IMR-90 (cell line): Measurements from ENCODE around the gene TNNT1. TPM values are rescaled to one million over a fixed set of nuclear protein-coding genes. Genes with fewer than 3 reads are reported as not detected.
A peak's percentile ranks its signal among the peaks of the same experiment; 100 is the strongest.

Experiments
- ATAC-seq: fragments of 200-7000 bp; cut with Tn5 transposase; 2 replicates; pipeline ENCODE4 v1.9.1; 2020; ENCODE audit warnings: low read depth, mild to moderate bottlenecking, moderate library complexity
- BruUV-seq: library from RNA; stranded (reverse); fragments of 400-500 nt; replicated peaks from 2 replicates; lab custom pipeline; 2021; lab: Mats Ljungman, UMichigan
- CTCF ChIA-PET: fragments of 300-600 bp; formaldehyde crosslinking; extraction: SDS; loops from one replicate; lab custom pipeline; 2021; ENCODE audit warnings: antibody characterized with exemption; lab: Yijun Ruan, JAX
- POLR2A ChIA-PET: fragments of 300-600 bp; sonication (Branson Sonifier 250); formaldehyde crosslinking; loops from one replicate; lab custom pipeline; 2022; ENCODE audit warnings: antibody characterized with exemption; ENCODE audit not compliant: unreplicated experiment; lab: Charles Lee
- DNase-seq: peaks from one replicate; pipeline ENCODE4 v3.0.0; 2013
- H2AFZ ChIP-seq: replicated peaks from 2 replicates; pipeline ENCODE3; 2013; ENCODE audit warnings: low read length, mild to moderate bottlenecking; ENCODE audit not compliant: poor library complexity
- H2AK5ac ChIP-seq: 2 replicates; pipeline ENCODE4 v1.6.1; 2013; ENCODE audit warnings: low read depth, low read length, inconsistent platforms
- H2AK9ac ChIP-seq: replicated peaks from 2 replicates; pipeline ENCODE3; 2013; ENCODE audit warnings: mild to moderate bottlenecking, low read depth, low read length, moderate library complexity; ENCODE audit not compliant: poor library complexity
- H2BK120ac ChIP-seq: 2 replicates; pipeline ENCODE4 v1.6.1; 2013; ENCODE audit warnings: low read depth, low read length, inconsistent platforms
- H2BK15ac ChIP-seq: 3 replicates; pipeline ENCODE4 v1.6.1; 2013; ENCODE audit warnings: low read depth, low read length, inconsistent platforms
- H2BK20ac ChIP-seq: 2 replicates; pipeline ENCODE4 v1.6.1; 2013; ENCODE audit warnings: low read depth, mild to moderate bottlenecking, inconsistent platforms, low read length, moderate library complexity
- H2BK5ac ChIP-seq: 2 replicates; pipeline ENCODE4 v1.6.1; 2013; ENCODE audit warnings: mild to moderate bottlenecking, low read depth, low read length, inconsistent platforms; ENCODE audit not compliant: poor library complexity, severe bottlenecking
- H3K14ac ChIP-seq: replicated peaks from 2 replicates; pipeline ENCODE4 v1.6.1; 2013; ENCODE audit warnings: low read depth, low read length, inconsistent platforms
- H3K18ac ChIP-seq: 2 replicates; pipeline ENCODE4 v1.6.1; 2013; ENCODE audit warnings: low read depth, low read length, control low read depth
- H3K23ac ChIP-seq: 2 replicates; pipeline ENCODE4 v1.6.1; 2013; ENCODE audit warnings: low read depth, low read length, inconsistent platforms
- H3K27ac ChIP-seq: 2 replicates; pipeline ENCODE4 v1.5.1; 2013; ENCODE audit warnings: mild to moderate bottlenecking, control low read depth, low read length; ENCODE audit not compliant: insufficient read depth
- H3K27me3 ChIP-seq: 2 replicates; pipeline ENCODE4 v1.6.1; 2013; ENCODE audit warnings: low read length; ENCODE audit not compliant: control insufficient read depth, insufficient read depth
- H3K36me3 ChIP-seq: 2 replicates; pipeline ENCODE4 v1.6.1; 2013; ENCODE audit warnings: low read length, mixed read lengths; ENCODE audit not compliant: control insufficient read depth, insufficient read depth
- H3K4ac ChIP-seq: 2 replicates; pipeline ENCODE4 v1.6.1; 2013; ENCODE audit warnings: low read depth, low read length, inconsistent platforms
- H3K4me1 ChIP-seq: 2 replicates; pipeline ENCODE4 v1.6.1; 2013; ENCODE audit warnings: low read length, mixed read lengths; ENCODE audit not compliant: control insufficient read depth, insufficient read depth
- H3K4me2 ChIP-seq: 2 replicates; pipeline ENCODE4 v1.6.1; 2013; ENCODE audit warnings: low read depth, mild to moderate bottlenecking, control low read depth, low read length, moderate library complexity
- H3K4me3 ChIP-seq: 2 replicates; pipeline ENCODE4 v1.5.1; 2013; ENCODE audit warnings: low read depth, mild to moderate bottlenecking, control low read depth, low read length, moderate library complexity; ENCODE audit not compliant: insufficient read depth
- H3K56ac ChIP-seq: 2 replicates; pipeline ENCODE4 v1.6.1; 2013; ENCODE audit warnings: low read length, inconsistent platforms; ENCODE audit not compliant: insufficient read depth; ENCODE audit errors: extremely low read depth
- H3K79me1 ChIP-seq, 2 experiments: 2 replicates each; pipeline ENCODE4 v1.6.1; 2013; ENCODE audit warnings: low read length in 2 of 2, inconsistent platforms in 1 of 2, low read depth in 1 of 2
- H3K9ac ChIP-seq: 2 replicates; pipeline ENCODE4 v1.6.1; 2013; ENCODE audit warnings: low read depth, low read length, control low read depth
- H3K9me1 ChIP-seq: 2 replicates; pipeline ENCODE4 v1.6.1; 2013; ENCODE audit warnings: low read length, inconsistent platforms; ENCODE audit not compliant: insufficient read depth
- H3K9me3 ChIP-seq: 2 replicates; pipeline ENCODE4 v1.6.1; 2013; ENCODE audit warnings: low read length; ENCODE audit not compliant: control insufficient read depth, insufficient read depth
- H4K20me1 ChIP-seq: 2 replicates; pipeline ENCODE4 v1.6.1; 2013; ENCODE audit warnings: low read length, inconsistent platforms; ENCODE audit not compliant: insufficient read depth
- H4K5ac ChIP-seq: 2 replicates; pipeline ENCODE4 v1.6.1; 2013; ENCODE audit warnings: mild to moderate bottlenecking, low read depth, low read length, control low read depth
- H4K8ac ChIP-seq, 2 experiments: 2 replicates each; pipeline ENCODE4 v1.6.1; 2013; ENCODE audit warnings: low read depth in 2 of 2, low read length in 2 of 2, control low read depth in 1 of 2, inconsistent platforms in 1 of 2
- H4K91ac ChIP-seq: 2 replicates; pipeline ENCODE4 v1.6.1; 2013; ENCODE audit warnings: low read depth, low read length, inconsistent platforms; ENCODE audit not compliant: insufficient read depth
- BHLHE40 ChIP-seq: fragments of 150-350 bp; IDR thresholded peaks from 2 replicates; pipeline ENCODE4 v1.6.1; 2016; ENCODE audit warnings: mild to moderate bottlenecking, low read depth, low read length
- CEBPB ChIP-seq: IDR thresholded peaks from 2 replicates; pipeline ENCODE4 v1.6.1; 2012; ENCODE audit warnings: low read depth, low read length, improper control_type of control experiment
- CHD1 ChIP-seq: IDR thresholded peaks from 2 replicates; pipeline ENCODE4 v1.6.1; 2012; ENCODE audit warnings: low read depth, low read length, improper control_type of control experiment
- FOS ChIP-seq: fragments of 150-350 bp; IDR thresholded peaks from 2 replicates; pipeline ENCODE4 v1.6.1; 2016; ENCODE audit warnings: low read depth, low read length
- MAFK ChIP-seq: IDR thresholded peaks from 2 replicates; pipeline ENCODE4 v1.6.1; 2012; ENCODE audit warnings: low read depth, low read length, improper control_type of control experiment
- MAZ ChIP-seq: IDR thresholded peaks from 2 replicates; pipeline ENCODE4 v1.6.1; 2012; ENCODE audit warnings: low read depth, mild to moderate bottlenecking, low read length, improper control_type of control experiment, moderate library complexity, borderline replicate concordance
- MXI1 ChIP-seq: IDR thresholded peaks from 2 replicates; pipeline ENCODE4 v1.6.1; 2012; ENCODE audit warnings: low read depth, mild to moderate bottlenecking, low read length, moderate library complexity, borderline replicate concordance
- NFE2L2 ChIP-seq: fragments of 150-350 bp; IDR thresholded peaks from 2 replicates; pipeline ENCODE4 v1.6.1; 2016; ENCODE audit warnings: low read depth, mild to moderate bottlenecking, low read length
- POLR2A ChIP-seq: IDR thresholded peaks from 2 replicates; pipeline ENCODE4 v1.6.1; 2012; ENCODE audit warnings: mild to moderate bottlenecking, low read depth, low read length
- RAD21 ChIP-seq: IDR thresholded peaks from 2 replicates; pipeline ENCODE4 v1.6.1; 2012; ENCODE audit warnings: low read length, improper control_type of control experiment
- RCOR1 ChIP-seq: IDR thresholded peaks from 2 replicates; pipeline ENCODE4 v1.6.1; 2012; ENCODE audit warnings: mild to moderate bottlenecking, low read length, improper control_type of control experiment; ENCODE audit not compliant: insufficient replicate concordance
- RFX5 ChIP-seq: IDR thresholded peaks from 2 replicates; pipeline ENCODE4 v1.8.0; 2012; ENCODE audit warnings: low read depth, mild to moderate bottlenecking, low read length, moderate library complexity
- SMC3 ChIP-seq: fragments of 150-350 bp; IDR thresholded peaks from 2 replicates; pipeline ENCODE4 v1.6.1; 2016; ENCODE audit warnings: low read depth, mild to moderate bottlenecking, antibody characterized with exemption, low read length, moderate library complexity
- WGBS, 2 experiments: methylation state at CpG; one replicate each; pipeline versions ENCODE4 v1.1.5 to v1.1.7; 2013; ENCODE audit warnings: missing lambda C conversion rate in 2 of 2; ENCODE audit not compliant: insufficient read length in 1 of 2; ENCODE audit errors: extremely low coverage in 2 of 2; 5-methylcytosine and 5-hydroxymethylcytosine counted together
- dilution Hi-C: fragments of 300-500 bp; cut with HindIII; formaldehyde crosslinking; loops from one replicate; pipeline ENCODE4 v1.14.3; 2018; ENCODE audit warnings: low sequenced_read_pairs; ENCODE audit not compliant: unreplicated experiment
- in situ Hi-C: fragments of 300-500 bp; cut with MboI; formaldehyde crosslinking; loops from 3 replicates; pipeline ENCODE4 v1.14.3; 2019; ENCODE audit warnings: low sequenced_read_pairs, inconsistent platforms, mixed read lengths
- intact Hi-C: fragments of 100-400 bp; cut with micrococcal nuclease; formaldehyde crosslinking; loops from 2 replicates; pipeline ENCODE4 v1.10.0; 2022
- polyA plus RNA-seq, 3 experiments: library from polyadenylated mRNA; depleted of rRNA; stranded (reverse); fragments of >200 nt; gene quantifications; 2 replicates each; pipeline ENCODE4 v1.2.3, GENCODE V29; 2012; ENCODE audit warnings: low replicate concordance in 1 of 3
- total RNA-seq: library from RNA; depleted of rRNA; stranded (reverse); fragments of >200 nt; gene quantifications from 2 replicates; pipeline ENCODE4 v1.2.3, GENCODE V29; 2012
- TF ChIP-seq, protein P1 (sequence below): fragments of 150-350 bp; IDR thresholded peaks from 2 replicates; pipeline ENCODE4 v1.6.1; 2017; ENCODE audit warnings: mild to moderate bottlenecking, antibody characterized with exemption, low read length, low read depth
- TF ChIP-seq, protein P2 (sequence below): fragments of 150-350 bp; IDR thresholded peaks from 2 replicates; pipeline ENCODE4 v1.6.1; 2016; ENCODE audit warnings: low read depth, mild to moderate bottlenecking, low read length, moderate library complexity, borderline replicate concordance
- TF ChIP-seq, protein P3 (sequence below): conservative IDR thresholded peaks from 2 replicates; pipeline ENCODE4 v1.5.1; 2012; ENCODE audit warnings: mild to moderate bottlenecking, low read depth, low read length, improper control_type of control experiment

TNNT1 gene
- total and polyA plus RNA-seq, 2 of the 4 experiments (the other 2 are of a cell fraction), result 1.3 to 2.6 TPM

DNA sequence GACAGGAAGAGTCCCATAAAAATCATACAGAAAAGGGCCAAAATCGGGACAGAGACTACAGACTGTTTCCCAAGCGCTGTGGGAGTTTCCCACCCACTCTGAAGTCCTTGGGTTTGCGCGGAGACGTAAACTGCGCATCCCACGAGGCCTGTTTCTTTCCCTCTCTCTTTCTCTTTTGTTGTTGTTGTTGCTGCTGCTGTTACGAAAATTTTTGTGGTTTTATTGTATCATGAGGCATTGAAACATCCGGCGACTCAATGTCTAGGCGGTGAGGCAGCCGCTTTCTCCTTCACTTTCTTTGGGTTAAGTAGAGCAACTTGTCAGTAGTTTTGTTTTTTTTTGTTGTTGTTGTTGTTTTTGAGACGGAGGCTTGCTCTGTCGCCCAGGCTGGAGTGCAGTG lies 30.0 kb downstream of the TNNT1 start:
- ATAC-seq, result no peak
- no peak for TF ChIP-seq CEBPB
- TF ChIP-seq MAFK, result no peak
- no peak for TF ChIP-seq SMC3
- TF ChIP-seq CHD1, result no peak
- TF ChIP-seq, protein P1, sequence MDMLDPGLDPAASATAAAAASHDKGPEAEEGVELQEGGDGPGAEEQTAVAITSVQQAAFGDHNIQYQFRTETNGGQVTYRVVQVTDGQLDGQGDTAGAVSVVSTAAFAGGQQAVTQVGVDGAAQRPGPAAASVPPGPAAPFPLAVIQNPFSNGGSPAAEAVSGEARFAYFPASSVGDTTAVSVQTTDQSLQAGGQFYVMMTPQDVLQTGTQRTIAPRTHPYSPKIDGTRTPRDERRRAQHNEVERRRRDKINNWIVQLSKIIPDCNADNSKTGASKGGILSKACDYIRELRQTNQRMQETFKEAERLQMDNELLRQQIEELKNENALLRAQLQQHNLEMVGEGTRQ, result no peak
- no peak for TF ChIP-seq MXI1
- TF ChIP-seq POLR2A, result no peak
- TF ChIP-seq, protein P2, sequence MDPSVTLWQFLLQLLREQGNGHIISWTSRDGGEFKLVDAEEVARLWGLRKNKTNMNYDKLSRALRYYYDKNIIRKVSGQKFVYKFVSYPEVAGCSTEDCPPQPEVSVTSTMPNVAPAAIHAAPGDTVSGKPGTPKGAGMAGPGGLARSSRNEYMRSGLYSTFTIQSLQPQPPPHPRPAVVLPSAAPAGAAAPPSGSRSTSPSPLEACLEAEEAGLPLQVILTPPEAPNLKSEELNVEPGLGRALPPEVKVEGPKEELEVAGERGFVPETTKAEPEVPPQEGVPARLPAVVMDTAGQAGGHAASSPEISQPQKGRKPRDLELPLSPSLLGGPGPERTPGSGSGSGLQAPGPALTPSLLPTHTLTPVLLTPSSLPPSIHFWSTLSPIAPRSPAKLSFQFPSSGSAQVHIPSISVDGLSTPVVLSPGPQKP, result no peak
- TF ChIP-seq FOS, result no peak
- TF ChIP-seq RFX5, result no peak
- no peak for TF ChIP-seq NFE2L2
- TF ChIP-seq, protein P3, sequence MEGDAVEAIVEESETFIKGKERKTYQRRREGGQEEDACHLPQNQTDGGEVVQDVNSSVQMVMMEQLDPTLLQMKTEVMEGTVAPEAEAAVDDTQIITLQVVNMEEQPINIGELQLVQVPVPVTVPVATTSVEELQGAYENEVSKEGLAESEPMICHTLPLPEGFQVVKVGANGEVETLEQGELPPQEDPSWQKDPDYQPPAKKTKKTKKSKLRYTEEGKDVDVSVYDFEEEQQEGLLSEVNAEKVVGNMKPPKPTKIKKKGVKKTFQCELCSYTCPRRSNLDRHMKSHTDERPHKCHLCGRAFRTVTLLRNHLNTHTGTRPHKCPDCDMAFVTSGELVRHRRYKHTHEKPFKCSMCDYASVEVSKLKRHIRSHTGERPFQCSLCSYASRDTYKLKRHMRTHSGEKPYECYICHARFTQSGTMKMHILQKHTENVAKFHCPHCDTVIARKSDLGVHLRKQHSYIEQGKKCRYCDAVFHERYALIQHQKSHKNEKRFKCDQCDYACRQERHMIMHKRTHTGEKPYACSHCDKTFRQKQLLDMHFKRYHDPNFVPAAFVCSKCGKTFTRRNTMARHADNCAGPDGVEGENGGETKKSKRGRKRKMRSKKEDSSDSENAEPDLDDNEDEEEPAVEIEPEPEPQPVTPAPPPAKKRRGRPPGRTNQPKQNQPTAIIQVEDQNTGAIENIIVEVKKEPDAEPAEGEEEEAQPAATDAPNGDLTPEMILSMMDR, result no peak
- no peak for TF ChIP-seq RCOR1
- TF ChIP-seq RAD21, result no peak
- no peak for TF ChIP-seq BHLHE40
- TF ChIP-seq MAZ, result no peak
- H2BK5ac ChIP-seq, result no peak overlapping the region
- H2BK20ac ChIP-seq, result no peak overlapping the region
- intact Hi-C loops, result no loop called here
- no peak overlapping the region for H3K4ac ChIP-seq
- CTCF ChIA-PET, result no interaction called here
- no TSS peak for BruUV-seq
- peaks cover 30% of the 10 kb centered on the region for H4K20me1 ChIP-seq
- no peak overlapping the region for H3K9ac ChIP-seq
- in situ Hi-C loops, result loop anchor here (25.0 kb wide), 1 partner anchor 518 kb away; the partner anchor contains the start of genes CCDC106, ZNF580 and ZNF581
- H2AFZ ChIP-seq, result peak overlapping the region; percentile 95
- H3K14ac ChIP-seq, result no peak overlapping the region
- H3K4me1 ChIP-seq, result peaks cover 7% of the 10 kb centered on the region
- no peak overlapping the region for H2AK5ac ChIP-seq
- no peak overlapping the region for H3K4me2 ChIP-seq
- H3K4me3 ChIP-seq, result no peak overlapping the region
- dilution Hi-C loops, result no loop called here
- H3K27me3 ChIP-seq, result peaks cover 6% of the 10 kb centered on the region
- 0 out of 2 replicates have a peak, but pooled peaks cover 4% of the 10 kb centered on the region for H3K9me1 ChIP-seq
- peak overlapping the region in 1 of 2 experiments; percentile 98; a peak in 2 of 4 replicates for H4K8ac ChIP-seq
- H3K23ac ChIP-seq, result no peak overlapping the region
- H3K79me1 ChIP-seq, result peaks cover 11 to 25% of the 10 kb centered on the region in 2 experiments; a peak in 3 of 4 replicates
- H3K36me3 ChIP-seq, result no peaks in the 10 kb centered on the region
- H3K18ac ChIP-seq, result no peak overlapping the region
- no peak overlapping the region for H2BK15ac ChIP-seq
- no peak overlapping the region for H3K27ac ChIP-seq
- no peak for DNase-seq
- no peak overlapping the region; the same call in 1 of the 2 replicates for H4K5ac ChIP-seq
- no peak overlapping the region for H2BK120ac ChIP-seq
- peak overlapping the region; percentile 38 for H2AK9ac ChIP-seq
- POLR2A ChIA-PET, result no interaction called here
- no peak overlapping the region for H4K91ac ChIP-seq
- no peak overlapping the region for H3K56ac ChIP-seq
- no CpG with 5 or more reads among the region's 14 CpGs for WGBS, 2 experiments
- H3K9me3 ChIP-seq, result no peaks in the 10 kb centered on the region
